B cell (primary cell): Measurements from ENCODE around the gene KIF3C.

Experiments
- EZH2 ChIP-seq: IDR thresholded peaks from 2 replicates; pipeline ENCODE4 v1.6.1; 2012; ENCODE audit warnings: borderline replicate concordance, low read depth, mild to moderate bottlenecking, moderate library complexity, low read length; ENCODE audit not compliant: insufficient read depth, poor library complexity, severe bottlenecking
- TF ChIP-seq, protein P1 (sequence below): fragments of 200-600 bp; IDR thresholded peaks from one replicate; pipeline ENCODE4 v1.8.0; 2022; ENCODE audit warnings: antibody characterized with exemption, mild to moderate bottlenecking

DNA sequence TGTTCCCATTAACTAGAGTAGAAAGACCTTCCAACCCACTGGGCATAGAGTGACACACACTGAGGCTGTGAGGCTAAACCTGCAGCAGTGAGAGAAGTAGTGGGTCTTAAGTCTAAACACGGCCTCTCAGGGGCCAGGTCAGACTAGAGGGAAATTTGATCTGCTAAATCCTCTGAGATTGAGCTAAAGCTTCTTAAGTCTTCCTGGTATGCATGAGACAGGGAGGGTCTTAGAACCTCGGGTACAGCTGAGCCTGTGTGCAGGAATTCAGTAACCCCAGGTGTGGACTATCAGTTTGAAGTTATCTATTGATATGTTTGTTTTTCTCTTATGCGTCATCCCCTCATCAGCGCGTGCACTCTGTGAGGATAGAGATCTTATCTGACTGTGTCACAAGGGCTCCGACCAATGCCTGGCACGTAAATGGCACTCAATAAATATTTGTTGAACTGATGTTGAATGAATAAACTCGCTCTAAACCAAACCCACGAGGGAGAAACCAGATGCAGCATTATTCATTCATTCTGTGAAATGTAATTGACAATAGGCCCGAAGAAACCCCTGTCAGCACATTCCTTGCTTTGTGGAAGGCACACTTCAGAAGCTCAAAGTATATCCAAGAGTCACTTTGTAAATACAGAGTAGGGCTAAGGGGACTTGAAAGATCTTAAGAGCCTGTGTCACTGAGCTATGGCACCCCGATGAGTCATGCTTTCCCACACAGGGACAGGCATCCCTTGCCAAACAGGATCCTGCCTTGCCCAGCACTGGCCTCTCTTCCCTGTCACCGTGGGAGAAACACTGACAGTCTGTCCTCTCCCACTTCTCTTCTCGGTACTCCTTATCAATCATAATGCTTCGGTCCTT lies 29.9 kb upstream of the KIF3C start:
- TF ChIP-seq EZH2: no peak
- TF ChIP-seq, protein P1, sequence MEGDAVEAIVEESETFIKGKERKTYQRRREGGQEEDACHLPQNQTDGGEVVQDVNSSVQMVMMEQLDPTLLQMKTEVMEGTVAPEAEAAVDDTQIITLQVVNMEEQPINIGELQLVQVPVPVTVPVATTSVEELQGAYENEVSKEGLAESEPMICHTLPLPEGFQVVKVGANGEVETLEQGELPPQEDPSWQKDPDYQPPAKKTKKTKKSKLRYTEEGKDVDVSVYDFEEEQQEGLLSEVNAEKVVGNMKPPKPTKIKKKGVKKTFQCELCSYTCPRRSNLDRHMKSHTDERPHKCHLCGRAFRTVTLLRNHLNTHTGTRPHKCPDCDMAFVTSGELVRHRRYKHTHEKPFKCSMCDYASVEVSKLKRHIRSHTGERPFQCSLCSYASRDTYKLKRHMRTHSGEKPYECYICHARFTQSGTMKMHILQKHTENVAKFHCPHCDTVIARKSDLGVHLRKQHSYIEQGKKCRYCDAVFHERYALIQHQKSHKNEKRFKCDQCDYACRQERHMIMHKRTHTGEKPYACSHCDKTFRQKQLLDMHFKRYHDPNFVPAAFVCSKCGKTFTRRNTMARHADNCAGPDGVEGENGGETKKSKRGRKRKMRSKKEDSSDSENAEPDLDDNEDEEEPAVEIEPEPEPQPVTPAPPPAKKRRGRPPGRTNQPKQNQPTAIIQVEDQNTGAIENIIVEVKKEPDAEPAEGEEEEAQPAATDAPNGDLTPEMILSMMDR: no peak
